ENCODE measurements around the gene HNRNPF. TPM values are rescaled to one million over a fixed set of nuclear protein-coding genes. Genes with fewer than 3 reads are reported as not detected.

HNRNPF gene
- total and polyA plus RNA-seq, 2 of the 4 experiments (the other 2 are of a cell fraction) = 169 to 207 TPM

DNA sequence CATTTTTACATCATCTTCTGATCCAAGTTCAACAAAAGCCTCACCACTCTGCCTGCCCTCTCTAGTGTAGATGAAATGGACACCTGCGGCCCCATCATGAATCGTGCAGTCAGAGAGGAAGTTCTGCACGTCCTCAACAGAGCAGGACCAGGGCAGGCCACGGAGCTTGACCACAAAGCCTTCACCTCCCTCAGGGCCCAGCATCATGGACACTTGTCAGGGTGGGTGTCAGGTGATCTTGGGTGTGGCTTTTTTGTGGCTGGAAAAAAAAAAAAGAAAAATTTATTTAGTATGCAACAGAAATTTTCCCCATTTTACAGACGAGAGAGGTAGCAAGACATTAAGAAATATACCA is 21.3 kb downstream of the HNRNPF start:
- Histone ChIP-seq H3K4ac (ENCODE audit: low read depth, low read length) (no peak overlapping the region), H3K9me3 (ENCODE audit: control insufficient read depth, insufficient read depth, low read length) (no peaks in the 10 kb centered on the region), H3K4me2 (ENCODE audit: low read depth, low read length) (no peak overlapping the region), H3K4me3 (ENCODE audit: insufficient read depth, low read depth, low read length) (no peak overlapping the region), H3K27me3 (ENCODE audit: control insufficient read depth, insufficient read depth, low read length) (no peaks in the 10 kb centered on the region), H3K27ac (ENCODE audit: insufficient read depth, low read length) (no peak overlapping the region), H2AFZ (replicated peaks; ENCODE audit: low read length, poor library complexity) (no peak overlapping the region), H2BK15ac (ENCODE audit: low read depth, low read length) (no peak overlapping the region), H2AK5ac (ENCODE audit: low read depth, low read length) (no peak overlapping the region), H3K18ac (ENCODE audit: low read depth, low read length) (no peak overlapping the region), H2AK9ac (replicated peaks; ENCODE audit: low read depth, low read length, poor library complexity) (no peak overlapping the region), H2BK120ac (ENCODE audit: low read depth, low read length) (no peak overlapping the region), H2BK5ac (ENCODE audit: low read depth, low read length, poor library complexity, severe bottlenecking) (no peak overlapping the region), H3K14ac (replicated peaks; ENCODE audit: low read depth, low read length) (no peak overlapping the region), H3K9me1 (ENCODE audit: insufficient read depth, low read length) (peaks cover 3% of the 10 kb centered on the region), H4K8ac (ENCODE audit: low read depth in 2 of 2, low read length in 2 of 2) (no peak overlapping the region), H2BK20ac (ENCODE audit: low read depth, low read length) (no peak overlapping the region), H3K36me3 (ENCODE audit: control insufficient read depth, insufficient read depth, low read length) (peaks cover 54% of the 10 kb centered on the region), H3K4me1 (ENCODE audit: control insufficient read depth, insufficient read depth, low read length) (no peaks in the 10 kb centered on the region), H3K79me1 (ENCODE audit: low read depth in 1 of 2, low read length in 2 of 2) (peaks cover 32 to 49% of the 10 kb centered on the region in 2 experiments), H3K23ac (ENCODE audit: low read depth, low read length) (no peak overlapping the region), H3K56ac (ENCODE audit: extremely low read depth, insufficient read depth, low read length) (no peak overlapping the region), H4K91ac (ENCODE audit: insufficient read depth, low read depth, low read length) (no peak overlapping the region), H3K9ac (ENCODE audit: low read depth, low read length) (no peak overlapping the region), H4K20me1 (ENCODE audit: insufficient read depth, low read length) (peaks cover 66% of the 10 kb centered on the region), H4K5ac (ENCODE audit: low read depth, low read length) (no peak overlapping the region)
- DNase-seq (no peak), ATAC-seq (ENCODE audit: low read depth) (no peak)
- TF ChIP-seq POLR2A (IDR thresholded peaks at IDR 0.05; ENCODE audit: low read depth, low read length) (no peak), MAFK (IDR thresholded peaks at IDR 0.05; ENCODE audit: low read depth, low read length) (no peak), MXI1 (IDR thresholded peaks at IDR 0.05; ENCODE audit: borderline replicate concordance, low read depth, low read length) (no peak), NFE2L2 (IDR thresholded peaks at IDR 0.05; ENCODE audit: low read depth, low read length) (no peak), FOS (IDR thresholded peaks at IDR 0.05; ENCODE audit: low read depth, low read length) (no peak), SMC3 (IDR thresholded peaks at IDR 0.05; ENCODE audit: low read depth, low read length) (no peak), CEBPB (IDR thresholded peaks at IDR 0.05; ENCODE audit: low read depth, low read length) (no peak), MAZ (IDR thresholded peaks at IDR 0.05; ENCODE audit: borderline replicate concordance, low read depth, low read length) (no peak), CHD1 (IDR thresholded peaks at IDR 0.05; ENCODE audit: low read depth, low read length) (no peak)
- TF ChIP-seq, protein P1, sequence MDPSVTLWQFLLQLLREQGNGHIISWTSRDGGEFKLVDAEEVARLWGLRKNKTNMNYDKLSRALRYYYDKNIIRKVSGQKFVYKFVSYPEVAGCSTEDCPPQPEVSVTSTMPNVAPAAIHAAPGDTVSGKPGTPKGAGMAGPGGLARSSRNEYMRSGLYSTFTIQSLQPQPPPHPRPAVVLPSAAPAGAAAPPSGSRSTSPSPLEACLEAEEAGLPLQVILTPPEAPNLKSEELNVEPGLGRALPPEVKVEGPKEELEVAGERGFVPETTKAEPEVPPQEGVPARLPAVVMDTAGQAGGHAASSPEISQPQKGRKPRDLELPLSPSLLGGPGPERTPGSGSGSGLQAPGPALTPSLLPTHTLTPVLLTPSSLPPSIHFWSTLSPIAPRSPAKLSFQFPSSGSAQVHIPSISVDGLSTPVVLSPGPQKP (IDR thresholded peaks at IDR 0.05; ENCODE audit: borderline replicate concordance, low read depth, low read length) = no peak
- TF ChIP-seq, protein P2, sequence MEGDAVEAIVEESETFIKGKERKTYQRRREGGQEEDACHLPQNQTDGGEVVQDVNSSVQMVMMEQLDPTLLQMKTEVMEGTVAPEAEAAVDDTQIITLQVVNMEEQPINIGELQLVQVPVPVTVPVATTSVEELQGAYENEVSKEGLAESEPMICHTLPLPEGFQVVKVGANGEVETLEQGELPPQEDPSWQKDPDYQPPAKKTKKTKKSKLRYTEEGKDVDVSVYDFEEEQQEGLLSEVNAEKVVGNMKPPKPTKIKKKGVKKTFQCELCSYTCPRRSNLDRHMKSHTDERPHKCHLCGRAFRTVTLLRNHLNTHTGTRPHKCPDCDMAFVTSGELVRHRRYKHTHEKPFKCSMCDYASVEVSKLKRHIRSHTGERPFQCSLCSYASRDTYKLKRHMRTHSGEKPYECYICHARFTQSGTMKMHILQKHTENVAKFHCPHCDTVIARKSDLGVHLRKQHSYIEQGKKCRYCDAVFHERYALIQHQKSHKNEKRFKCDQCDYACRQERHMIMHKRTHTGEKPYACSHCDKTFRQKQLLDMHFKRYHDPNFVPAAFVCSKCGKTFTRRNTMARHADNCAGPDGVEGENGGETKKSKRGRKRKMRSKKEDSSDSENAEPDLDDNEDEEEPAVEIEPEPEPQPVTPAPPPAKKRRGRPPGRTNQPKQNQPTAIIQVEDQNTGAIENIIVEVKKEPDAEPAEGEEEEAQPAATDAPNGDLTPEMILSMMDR (conservative IDR thresholded peaks at IDR 0.05; ENCODE audit: low read depth, low read length) = no peak
- BruUV-seq (replicated peaks) = no TSS peak
- dilution Hi-C loops (cut with HindIII; ENCODE audit: low sequenced_read_pairs, unreplicated experiment) (no loop called here), in situ Hi-C loops (cut with MboI; ENCODE audit: low sequenced_read_pairs) (no loop called here), intact Hi-C loops (cut with micrococcal nuclease) (no loop called here)
- ChIA-PET CTCF (no interaction called here), POLR2A (ENCODE audit: unreplicated experiment) (no interaction called here)
- WGBS, 2 experiments (ENCODE audit: extremely low coverage in 2 of 2, insufficient read length in 1 of 2) = no CpG with 5 or more reads among the region's 5 CpGs
